ENCODE measurements around the gene GLIS2.

GLIS2 gene

GRCh38 chr16:4354512-4355409 lies 38.9 kb downstream of the GLIS2 start:
- no peak for DNase-seq

DNA sequence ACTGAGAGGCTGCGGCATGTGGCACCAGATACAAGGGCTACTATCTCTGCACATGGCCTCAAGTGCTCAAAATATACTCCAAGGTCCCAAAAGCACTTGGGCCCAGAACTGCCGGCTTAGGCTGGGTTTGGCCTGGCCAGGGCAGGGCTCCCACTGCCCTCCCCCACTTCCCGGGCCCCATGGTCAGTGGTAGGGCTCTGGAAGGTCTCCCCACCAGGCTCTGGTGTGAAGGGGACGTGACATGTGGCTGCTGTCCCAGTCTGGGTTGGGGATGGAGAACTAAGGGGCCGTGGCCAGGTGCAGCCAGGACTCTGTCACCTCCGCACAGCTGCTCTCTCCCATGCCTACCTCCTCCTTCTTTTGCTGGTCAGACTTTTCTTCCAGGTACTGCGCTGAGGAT lies 41.0 kb downstream of the GLIS2 start:
- DNase-seq: no peak

DNA sequence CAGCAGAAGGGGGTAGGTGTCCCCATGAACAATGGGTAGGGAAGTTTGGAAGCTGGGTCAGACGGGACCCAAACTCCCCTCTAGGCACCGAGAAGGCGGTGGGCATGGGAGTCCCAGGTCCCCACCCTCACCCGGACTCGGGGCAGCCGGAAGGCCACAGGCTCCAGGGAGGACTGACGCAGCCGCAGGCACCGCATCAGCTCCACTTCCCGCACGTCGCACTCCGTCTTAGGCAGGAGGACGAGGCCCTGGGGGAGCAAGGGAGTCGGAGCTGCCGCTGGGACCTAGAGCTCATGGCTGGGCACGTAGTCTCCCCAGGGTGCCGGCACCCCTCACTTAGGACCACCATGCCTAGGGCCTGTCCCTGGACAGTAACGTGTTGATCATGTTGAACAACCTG lies 42.4 kb downstream of the GLIS2 start:
- DNase-seq: no peak

GRCh38 chr16:4358831-4359561 lies 43.1 kb downstream of the GLIS2 start:
- peak; percentile 72 for DNase-seq

DNA sequence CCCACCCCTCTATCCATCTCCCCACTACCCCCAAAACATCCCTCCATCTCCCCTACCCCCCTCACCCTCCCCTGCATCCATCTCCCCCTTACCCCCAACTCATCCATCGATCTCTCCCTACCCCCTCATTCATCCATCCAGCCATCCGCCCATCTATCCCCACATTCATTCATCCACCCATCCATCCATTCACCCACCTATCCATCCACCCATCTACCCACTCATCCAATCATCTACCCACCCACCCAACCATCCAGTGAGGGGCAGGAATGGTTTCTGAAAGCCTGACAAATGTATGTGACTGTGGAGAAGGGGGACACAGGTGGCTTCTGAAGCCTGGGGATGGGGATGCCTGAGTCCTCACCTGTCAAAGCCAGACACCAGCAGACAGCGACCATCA lies 44.0 kb downstream of the GLIS2 start:
- no peak for DNase-seq

- no peak for DNase-seq
Observed at GRCh38 chr16:4360538-4361021, 44.7 kb downstream of the GLIS2 start.

- DNase-seq: no peak
Observed at GRCh38 chr16:4361033-4361943, 45.4 kb downstream of the GLIS2 start.

DNA sequence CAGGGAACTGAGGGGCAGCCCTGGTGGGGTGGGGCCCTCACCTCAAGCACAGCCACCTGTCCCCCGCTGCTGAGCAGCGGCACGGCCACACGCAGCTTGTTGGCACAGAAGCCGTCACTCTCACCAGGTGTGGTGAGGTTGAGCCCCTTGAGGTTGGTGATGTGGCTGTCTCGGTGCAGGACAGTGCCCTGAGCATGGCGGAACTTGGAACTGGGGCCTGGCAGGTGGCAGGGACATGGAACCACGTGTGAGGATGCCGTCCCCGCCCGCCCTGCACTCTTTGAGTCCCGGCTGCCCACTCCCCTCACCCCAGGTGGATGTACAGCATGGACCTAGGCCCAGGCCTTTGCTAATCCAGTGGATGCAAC lies 46.1 kb downstream of the GLIS2 start:
- DNase-seq: no peak

DNA sequence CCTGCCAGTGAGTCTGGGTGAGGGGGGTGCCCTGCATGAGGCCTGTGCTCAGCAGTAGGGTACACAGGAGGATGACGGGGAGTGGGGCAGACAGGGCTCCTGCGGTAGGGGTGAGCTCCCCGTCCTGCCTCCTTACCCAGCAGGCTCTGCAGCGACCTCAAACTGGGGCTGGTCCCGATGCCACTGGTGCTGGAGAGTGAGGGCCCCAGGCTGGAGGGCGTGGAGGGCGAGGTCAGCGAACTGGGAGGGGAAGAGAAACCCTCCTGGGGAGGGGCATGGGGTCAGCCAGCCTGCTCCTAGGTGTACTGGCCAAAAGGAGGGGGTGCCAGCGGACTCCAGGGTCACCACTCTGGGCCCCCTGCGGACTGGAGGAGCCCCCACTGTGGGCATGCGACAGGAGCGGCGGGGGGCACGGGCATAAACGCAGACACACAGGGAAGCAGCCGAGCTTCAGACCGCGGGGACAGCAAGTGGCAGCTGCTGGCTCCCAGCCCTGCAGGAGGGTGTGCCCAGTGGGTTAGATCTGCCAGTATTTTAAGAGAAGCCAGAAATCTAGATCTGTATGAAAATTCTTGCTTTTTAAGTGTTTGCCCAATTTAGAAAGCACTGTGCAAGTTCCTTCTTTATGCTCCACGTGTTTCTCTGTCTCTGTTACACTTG lies 46.7 kb downstream of the GLIS2 start:
- DNase-seq: no peak

DNA sequence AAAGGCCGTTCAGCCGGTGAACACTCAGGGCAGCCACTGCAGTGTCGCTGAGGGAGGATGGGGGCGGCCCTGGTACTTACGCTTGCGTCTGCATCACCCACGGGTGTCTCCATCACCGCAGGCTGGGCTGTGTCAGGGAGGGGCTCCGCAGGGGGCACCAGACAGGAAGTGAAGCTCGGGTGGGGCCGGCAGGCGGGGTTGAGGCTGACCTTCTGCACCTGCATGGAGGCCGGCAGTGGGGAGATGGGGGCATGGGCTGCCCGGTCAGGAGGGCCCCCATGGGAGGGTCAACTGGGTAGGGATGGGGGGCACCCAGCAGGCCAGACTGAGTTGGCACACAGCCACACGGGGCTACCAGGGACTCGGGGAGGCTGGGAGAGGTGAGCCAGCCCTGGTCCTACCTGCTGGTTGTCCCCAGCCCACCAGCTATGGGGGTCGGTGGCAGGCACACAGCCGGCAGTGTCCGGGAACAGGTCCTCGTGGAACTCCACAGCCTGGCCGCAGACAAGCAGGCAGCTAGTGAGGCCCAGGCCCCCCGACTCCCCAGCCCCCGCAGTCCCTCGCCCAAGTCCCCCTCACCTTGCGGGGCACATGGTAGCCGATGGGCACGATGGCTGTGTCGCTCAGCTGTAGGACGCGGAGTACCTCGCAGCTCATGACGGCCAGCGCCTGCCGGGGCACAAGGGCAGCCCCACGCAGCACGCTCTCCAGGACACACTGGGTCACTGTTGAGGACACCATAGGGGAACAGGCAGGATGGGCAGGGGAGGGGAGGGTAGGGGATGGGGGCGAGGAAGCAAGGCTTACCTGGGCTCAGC lies 48.5 kb downstream of the GLIS2 start:
- DNase-seq: no peak

- DNase-seq: no peak
Observed at GRCh38 chr16:4365014-4365406, 49.1 kb downstream of the GLIS2 start.

DNA sequence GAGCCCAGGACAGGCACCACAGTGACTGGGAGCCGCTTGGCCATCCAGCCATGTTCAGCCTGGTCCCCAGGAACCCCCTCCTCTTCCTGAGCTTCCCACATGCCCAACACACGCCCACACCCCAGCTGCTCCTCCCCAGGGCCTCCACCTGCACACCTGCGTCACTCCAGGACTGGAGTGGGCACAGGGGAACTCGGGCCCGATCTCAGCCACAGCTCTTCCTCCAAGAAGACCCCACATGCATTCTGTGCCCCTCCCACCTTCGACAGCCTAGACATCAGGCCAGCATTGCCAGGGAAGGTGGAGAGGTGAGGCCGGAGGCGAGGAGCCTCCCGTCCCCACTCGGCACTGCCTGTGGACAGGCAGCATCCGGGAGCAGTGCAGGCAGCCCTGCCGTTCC lies 49.7 kb downstream of the GLIS2 start:
- DNase-seq: no peak

- DNase-seq: no peak
Observed at GRCh38 chr16:4366016-4366415, 50.1 kb downstream of the GLIS2 start.

GRCh38 chr16:4367393-4367856 lies 51.6 kb downstream of the GLIS2 start:
- no peak for DNase-seq

DNA sequence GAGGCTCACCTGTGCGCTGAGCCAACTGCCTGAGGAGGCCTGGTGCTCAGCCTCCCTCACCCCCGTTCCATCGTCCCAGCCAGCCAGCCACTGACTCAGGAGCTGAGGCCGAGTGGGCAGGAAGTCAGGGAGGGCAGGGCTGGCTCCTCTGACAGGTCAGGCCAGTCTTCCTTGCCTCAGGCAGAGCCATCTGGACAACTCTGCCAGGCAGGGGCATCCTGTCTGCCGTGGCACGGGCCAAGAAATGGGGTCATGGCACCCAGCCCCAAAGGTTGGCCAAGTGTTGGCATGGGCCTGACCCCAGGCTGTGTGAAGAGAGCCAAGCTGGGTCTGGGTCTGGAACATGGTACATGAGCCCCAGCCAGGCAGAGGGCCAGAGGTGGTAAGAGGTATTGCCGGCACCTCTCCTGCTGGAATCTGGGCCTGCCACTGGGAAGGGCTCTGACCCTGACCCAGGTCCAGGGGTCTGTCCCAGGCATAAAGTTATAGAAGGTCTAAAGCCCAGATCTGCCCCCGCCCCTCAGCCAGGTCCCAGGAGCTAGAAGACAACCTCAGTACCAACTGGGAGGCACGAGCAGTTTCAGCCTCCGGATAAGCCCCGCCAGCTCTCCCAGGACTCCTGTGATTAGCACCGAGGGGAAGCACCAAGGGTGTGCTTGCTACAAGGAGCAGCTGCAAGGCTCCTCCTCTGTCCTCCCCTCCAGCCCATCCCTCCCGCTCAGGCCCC lies 53.3 kb downstream of the GLIS2 start:
- no peak for DNase-seq

DNA sequence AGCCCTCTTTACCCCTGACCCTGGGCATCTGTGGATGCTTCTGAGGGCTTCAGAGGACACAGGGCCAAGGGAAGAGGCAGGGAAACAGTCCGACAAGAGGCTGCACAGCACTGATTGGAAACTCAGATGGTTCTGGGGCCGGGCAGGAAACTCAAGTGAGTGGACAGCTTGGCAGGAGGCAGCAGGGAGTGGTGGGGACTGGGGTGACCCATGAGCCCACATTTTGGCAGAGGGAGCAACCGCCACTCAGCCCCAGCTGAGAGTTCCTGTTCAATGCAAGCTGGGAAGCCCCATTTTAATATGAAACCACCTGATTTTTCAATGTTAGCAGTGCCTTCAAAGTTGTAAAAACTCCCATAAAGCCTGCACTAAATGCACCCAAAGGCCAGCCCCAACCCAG lies 54.3 kb downstream of the GLIS2 start:
- DNase-seq: no peak

DNA sequence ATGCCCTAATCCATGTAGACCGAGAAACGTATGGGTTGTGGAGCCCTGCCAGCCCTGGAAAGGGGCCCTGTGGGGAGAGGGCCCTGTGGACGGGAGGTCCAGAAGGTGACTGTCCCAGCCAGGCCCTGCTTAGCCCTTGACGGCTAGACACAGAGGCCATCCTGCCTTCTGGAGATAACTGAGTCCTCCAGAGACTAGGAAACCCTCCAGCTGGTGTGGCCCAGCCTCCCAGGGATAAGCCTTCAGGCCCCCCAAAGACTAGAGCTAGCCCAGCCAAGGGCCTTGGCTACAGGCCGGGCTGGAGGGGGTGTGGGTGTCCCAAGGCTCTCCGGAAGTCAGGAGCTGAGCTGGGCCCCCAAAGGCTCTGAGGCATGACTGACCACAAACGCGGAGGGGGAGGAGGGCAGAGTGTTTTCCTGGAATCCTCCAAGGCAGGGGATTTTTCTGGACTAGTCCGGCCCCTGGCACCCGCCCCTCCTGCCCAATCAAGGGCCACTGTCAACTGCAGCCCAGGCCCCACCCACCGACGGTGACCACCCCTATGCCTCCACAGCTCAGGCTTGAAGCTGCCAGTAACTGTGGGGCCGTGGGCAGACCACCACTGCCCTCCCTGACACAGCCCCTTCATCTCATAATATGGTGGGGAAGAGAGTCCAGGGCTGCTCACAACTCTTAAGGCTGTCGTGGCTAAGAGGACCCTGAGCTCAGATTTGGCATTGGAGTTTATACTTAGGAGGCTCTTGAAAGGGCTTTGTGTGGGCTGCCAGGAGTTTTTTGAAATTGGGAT lies 54.9 kb downstream of the GLIS2 start:
- no peak for DNase-seq

DNA sequence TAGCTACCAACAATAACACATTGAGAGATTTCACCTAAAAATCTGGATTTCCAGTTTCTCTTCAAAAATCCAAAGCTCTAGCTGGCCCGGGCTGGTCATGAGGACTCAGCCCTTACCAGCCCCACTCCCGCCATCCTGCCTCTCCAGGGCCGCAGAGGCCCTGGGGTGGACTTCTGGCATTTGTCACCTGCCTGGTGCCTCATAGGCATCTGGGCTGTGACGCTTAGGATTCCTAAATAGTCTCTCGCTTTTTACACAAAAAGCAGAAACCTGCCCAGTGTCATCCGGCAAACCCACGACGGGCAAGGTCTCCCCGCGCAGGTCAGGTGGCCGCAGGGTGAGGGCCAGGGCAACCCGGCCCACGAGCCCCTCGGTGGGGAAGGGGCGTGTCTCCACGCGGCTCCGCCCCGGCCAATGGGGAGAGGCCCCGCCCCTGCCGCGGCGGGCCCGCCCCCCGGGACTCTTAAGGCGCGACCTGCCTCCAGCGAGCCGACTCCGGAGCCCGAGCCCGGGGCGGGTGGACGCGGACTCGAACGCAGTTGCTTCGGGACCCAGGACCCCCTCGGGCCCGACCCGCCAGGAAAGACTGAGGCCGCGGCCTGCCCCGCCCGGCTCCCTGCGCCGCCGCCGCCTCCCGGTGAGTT lies 55.6 kb downstream of the GLIS2 start, which contains the start of gene VASN:
Gene VASN, plus strand, starts transcription at position 492 of the 644 bp plus-strand sequence. CDS start 9,030 bp downstream, outside the sequence.
- DNase-seq: peak; percentile 73

DNA sequence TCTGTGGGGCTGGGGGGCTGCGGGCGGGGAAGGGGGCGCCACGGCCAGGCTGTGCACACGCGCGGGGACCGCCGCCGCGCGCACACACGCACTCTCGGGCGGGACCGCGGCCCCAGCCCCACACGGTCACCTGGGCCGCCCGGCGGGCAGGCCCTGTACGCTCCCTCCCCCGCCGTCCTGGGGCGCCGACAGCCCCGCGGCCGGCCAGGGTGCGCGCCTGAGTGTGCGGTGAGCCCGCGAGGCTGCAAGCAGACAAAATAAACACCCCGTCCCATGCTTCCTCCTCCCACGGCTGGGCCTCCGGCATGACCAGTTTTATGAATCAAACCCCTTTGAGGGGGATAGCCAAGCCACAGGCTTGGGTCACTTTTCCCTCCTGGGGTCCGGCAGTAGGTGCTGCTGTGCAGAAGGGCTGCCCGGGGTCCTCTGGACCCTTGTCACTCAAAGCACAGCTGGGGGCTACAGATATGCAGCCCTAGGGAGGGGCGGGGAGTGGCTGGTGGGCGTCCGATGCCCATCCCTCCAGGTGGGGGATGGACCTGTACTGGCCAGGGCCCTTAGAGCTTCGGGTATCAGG lies 56.2 kb downstream of the GLIS2 start:
- DNase-seq: peak; percentile 38

Measured in activated naive CD4-positive, alpha-beta T cell treated with Interleukin-2 at 50 U/mL for 16 hours (primary cell).